HCT116 (cell line): ENCODE results near the gene APBA1. TPM values are rescaled to one million over a fixed set of nuclear protein-coding genes. Genes with fewer than 3 reads are reported as not detected.

Source experiments
- ATAC-seq: fragments of 200-7000 bp; cut with Tn5 transposase; 2 replicates; pipeline ENCODE4 v1.9.1; 2020; ENCODE audit warnings: mild to moderate bottlenecking, moderate library complexity
- BruUV-seq: library from RNA; stranded (reverse); fragments of 400-500 nt; replicated peaks from 2 replicates; lab custom pipeline; 2021; lab: Mats Ljungman, UMichigan
- CTCF ChIA-PET: fragments of 300-600 bp; sonication (Branson Sonifier 250); formaldehyde crosslinking; loops from one replicate; lab custom pipeline; 2021; ENCODE audit warnings: antibody characterized with exemption; lab: Charles Lee
- POLR2A ChIA-PET: fragments of 300-600, 350-600 bp; sonication (Branson Sonifier 250); formaldehyde crosslinking; loops from one replicate; lab custom pipeline; 2021; ENCODE audit warnings: antibody characterized with exemption; lab: Charles Lee
- RAD21 ChIA-PET, 2 experiments: fragments of 300-600 bp; sonication (Branson Sonifier 250); formaldehyde crosslinking; loops; one replicate each; lab custom pipeline; 2023; ENCODE audit warnings: low total read pairs in 2 of 2; ENCODE audit not compliant: uncharacterized antibody in 2 of 2, unreplicated experiment in 2 of 2, low non-redundant PET in 1 of 2; lab: Charles Lee
- DNase-seq: peaks from one replicate; pipeline ENCODE4 v3.0.0-alpha.2; 2010; ENCODE audit warnings: low read depth, low spot score
- H2AFZ ChIP-seq: fragments of 200-600 bp; shearing (Covaris generic), sonication (generic); 2 replicates; pipeline ENCODE4 v1.6.1; 2017; ENCODE audit warnings: low read depth, mixed run types, mixed read lengths, antibody characterized with exemption, low read length; ENCODE audit not compliant: poor library complexity, severe bottlenecking
- H3K27ac ChIP-seq: 2 replicates; pipeline ENCODE4 v1.5.1; 2012; ENCODE audit warnings: low read depth, low read length
- H3K27me3 ChIP-seq: fragments of 200-600 bp; sonication (generic); 2 replicates; pipeline ENCODE4 v1.6.1; 2016; ENCODE audit warnings: mixed run types, low read length, mixed read lengths; ENCODE audit not compliant: insufficient read depth
- H3K36me3 ChIP-seq, 2 experiments: fragments of 200-500 bp in 1 of 2; fragments of 200-600 bp in 1 of 2; sonication (Bioruptor generic) in 1 of 2; sonication (generic) in 1 of 2; 2 replicates each; pipeline versions ENCODE4 v1.5.1 to v1.6.1; 2014 to 2016; ENCODE audit warnings: low read length in 2 of 2, inconsistent platforms in 1 of 2, mixed read lengths in 1 of 2, mixed run types in 1 of 2; ENCODE audit not compliant: insufficient read depth in 2 of 2, control insufficient read depth in 1 of 2
- H3K4me1 ChIP-seq, 2 experiments: fragments of 200-600 bp in 1 of 2; sonication (generic) in 1 of 2; 2 replicates each; pipeline versions ENCODE4 v1.5.1 to v1.6.1; 2012 to 2017; ENCODE audit warnings: low read length in 2 of 2, inconsistent platforms in 1 of 2, mild to moderate bottlenecking in 1 of 2, mixed read lengths in 1 of 2, mixed run types in 1 of 2, moderate library complexity in 1 of 2; ENCODE audit not compliant: insufficient read depth in 2 of 2, control insufficient read depth in 1 of 2
- H3K4me2 ChIP-seq: fragments of 200-600 bp; sonication (generic); 2 replicates; pipeline ENCODE4 v1.6.1; 2017; ENCODE audit warnings: mixed run types, low read length, mixed read lengths
- H3K4me3 ChIP-seq, 2 experiments: fragments of 200-600 bp in 1 of 2; sonication (generic) in 1 of 2; replicated peaks in 1 of 2; 2 replicates each; pipeline ENCODE4 v1.5.1; 2011 to 2016; ENCODE audit warnings: low read length in 2 of 2, control low read depth in 1 of 2, low read depth in 1 of 2, mild to moderate bottlenecking in 1 of 2, mixed read lengths in 1 of 2, mixed run types in 1 of 2
- H3K79me2 ChIP-seq: fragments of 200-600 bp; sonication (generic); 2 replicates; pipeline ENCODE4 v1.6.1; 2017; ENCODE audit warnings: mild to moderate bottlenecking, mixed run types, low read length, moderate library complexity, mixed read lengths; ENCODE audit not compliant: insufficient read depth
- H3K9ac ChIP-seq: fragments of 200-600 bp; sonication (generic); 2 replicates; pipeline ENCODE4 v1.6.1; 2016; ENCODE audit warnings: low read length, mixed read lengths
- H3K9me2 ChIP-seq: fragments of 200-600 bp; sonication (generic), shearing (Covaris generic); 2 replicates; pipeline ENCODE4 v1.6.1; 2017; ENCODE audit warnings: mixed run types, mild to moderate bottlenecking, moderate library complexity; ENCODE audit not compliant: insufficient read depth
- H3K9me3 ChIP-seq, 2 experiments: fragments of 200-500 bp in 1 of 2; fragments of 200-600 bp in 1 of 2; sonication (Bioruptor generic) in 1 of 2; sonication (generic) in 1 of 2; 2 replicates each; pipeline ENCODE4 v1.6.1; 2014 to 2017; ENCODE audit warnings: low read length in 2 of 2, mixed read lengths in 2 of 2, inconsistent platforms in 1 of 2, low read depth in 1 of 2, mild to moderate bottlenecking in 1 of 2, mixed run types in 1 of 2, moderate library complexity in 1 of 2; ENCODE audit not compliant: control insufficient read depth in 1 of 2, insufficient read depth in 1 of 2
- H4K20me1 ChIP-seq: fragments of 200-600 bp; sonication (generic), shearing (Covaris generic); 2 replicates; pipeline ENCODE4 v1.6.1; 2017; ENCODE audit warnings: mixed run types, mild to moderate bottlenecking, moderate library complexity; ENCODE audit not compliant: insufficient read depth
- ATF3 ChIP-seq: IDR thresholded peaks from 2 replicates; pipeline ENCODE4 v1.6.1; 2012
- EZH2 ChIP-seq: fragments of 200-600 bp; sonication (generic); IDR thresholded peaks from 2 replicates; pipeline ENCODE4 v1.6.1; 2017; ENCODE audit warnings: antibody characterized with exemption, mixed run types
- SIN3A ChIP-seq: IDR thresholded peaks from 2 replicates; pipeline ENCODE4 v1.6.1; 2012; ENCODE audit warnings: low read depth
- YY1 ChIP-seq: IDR thresholded peaks from 2 replicates; pipeline ENCODE4 v1.6.1; 2011; ENCODE audit warnings: low read length, low read depth, moderate library complexity, mild to moderate bottlenecking; ENCODE audit not compliant: insufficient replicate concordance; ENCODE audit errors: extremely low read depth
- ZNF274 ChIP-seq: fragments of 200-500 bp; sonication (Bioruptor generic); IDR thresholded peaks from 2 replicates; pipeline ENCODE4 v1.6.1; 2014; ENCODE audit warnings: mild to moderate bottlenecking, low read depth, low read length, inconsistent platforms
- intact Hi-C: fragments of 100-400 bp; cut with micrococcal nuclease; formaldehyde crosslinking; loops from 2 replicates; pipeline ENCODE4 v1.10.0; 2022
- total RNA-seq: library from RNA; stranded (reverse); gene quantifications from one replicate; pipeline ENCODE4 v1.2.1, GENCODE V29; 2021; ENCODE audit not compliant: unreplicated experiment

APBA1 gene
- total RNA-seq, 1 experiment from 2014 or later, result 0.20 TPM

GRCh38 chr9:69430206-69430605, 242.0 kb downstream of the APBA1 start:
- no peak overlapping the region for H3K4me2 ChIP-seq
- BruUV-seq, result no TSS peak
- H3K9me3 ChIP-seq, result no peaks in the 10 kb centered on the region
- DNase-seq (no peak), ATAC-seq (no peak)
- H3K9me2 ChIP-seq, result no peaks in the 10 kb centered on the region
- intact Hi-C loops, result no loop called here
- CTCF ChIA-PET, result no interaction called here
- H3K79me2 ChIP-seq, result no peaks in the 10 kb centered on the region
- no peaks in the 10 kb centered on the region for H3K4me1 ChIP-seq
- no peaks in the 10 kb centered on the region for H3K36me3 ChIP-seq
- H3K27ac ChIP-seq, result no peak overlapping the region
- H3K4me3 ChIP-seq, result no peak overlapping the region
- RAD21 ChIA-PET, result no interaction called here
- no peak overlapping the region for H2AFZ ChIP-seq
- no peaks in the 10 kb centered on the region for H4K20me1 ChIP-seq
- TF ChIP-seq EZH2 (no peak), YY1 (no peak), SIN3A (no peak), ZNF274 (no peak)
- TF ChIP-seq, all 23 proteins: peak for 0
- POLR2A ChIA-PET, result no interaction called here
- 0 out of 2 replicates have a peak, but pooled peaks cover 5% of the 10 kb centered on the region for H3K27me3 ChIP-seq
- H3K9ac ChIP-seq, result no peak overlapping the region

GRCh38 chr9:69429281-69429680, 242.9 kb downstream of the APBA1 start:
- Histone ChIP-seq H3K9me3 (no peaks in the 10 kb centered on the region), H3K36me3 (no peaks in the 10 kb centered on the region), H2AFZ (no peak overlapping the region), H3K9me2 (no peaks in the 10 kb centered on the region), H3K4me3 (no peak overlapping the region), H3K27me3 (0 out of 2 replicates have a peak, but pooled peaks cover 5% of the 10 kb centered on the region), H3K4me2 (no peak overlapping the region), H3K9ac (no peak overlapping the region), H3K27ac (no peak overlapping the region)
- DNase-seq, result no peak
- TF ChIP-seq ATF3 (no peak), ZNF274 (no peak)
- TF ChIP-seq, all 23 proteins: peak for 0
- H3K79me2 ChIP-seq, result no peaks in the 10 kb centered on the region
- no peaks in the 10 kb centered on the region for H3K4me1 ChIP-seq
- no peaks in the 10 kb centered on the region for H4K20me1 ChIP-seq
- ChIA-PET RAD21 (no interaction called here), CTCF (no interaction called here), POLR2A (no interaction called here)
- ATAC-seq, result no peak
- intact Hi-C loops, result loop anchor here (10.0 kb wide), 1 partner anchor 796 kb away; no protein-coding TSS in a partner anchor
- BruUV-seq, result no TSS peak
